ENCODE results near the gene DOCK9. TPM values are rescaled to one million over a fixed set of nuclear protein-coding genes. Genes with fewer than 3 reads are reported as not detected.

Gene DOCK9
- total RNA-seq, 1 experiment from 2014 or later = 31.7 TPM

DNA sequence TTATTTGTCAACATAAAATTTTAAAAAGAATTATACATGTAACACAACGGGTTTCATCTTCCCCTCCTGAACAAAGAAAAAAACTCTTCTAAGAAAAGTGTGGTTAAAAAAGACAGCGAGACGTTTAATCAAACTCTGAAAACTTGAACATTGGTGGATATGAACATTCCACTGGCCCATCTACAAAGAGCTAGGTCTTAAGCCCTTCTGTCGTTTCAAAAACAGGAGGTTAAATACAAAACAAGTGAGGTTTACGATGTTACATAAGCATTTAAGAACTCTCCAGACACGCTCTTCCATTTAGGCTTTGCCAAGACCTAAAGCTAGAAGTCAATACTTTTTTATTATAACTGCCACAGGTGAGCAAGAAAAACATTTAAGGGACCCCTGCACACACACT lies 9.4 kb upstream of the DOCK9 start:
- ATAC-seq = no peak
- ChIA-PET POLR2A (ENCODE audit: unreplicated experiment) (no interaction called here), CTCF (no interaction called here)
- no peak for DNase-seq
- H3K79me2 ChIP-seq (ENCODE audit: low read length) = 0 out of 2 replicates have a peak, but pooled peaks cover 4% of the 10 kb centered on the region
- TF ChIP-seq, protein P1, sequence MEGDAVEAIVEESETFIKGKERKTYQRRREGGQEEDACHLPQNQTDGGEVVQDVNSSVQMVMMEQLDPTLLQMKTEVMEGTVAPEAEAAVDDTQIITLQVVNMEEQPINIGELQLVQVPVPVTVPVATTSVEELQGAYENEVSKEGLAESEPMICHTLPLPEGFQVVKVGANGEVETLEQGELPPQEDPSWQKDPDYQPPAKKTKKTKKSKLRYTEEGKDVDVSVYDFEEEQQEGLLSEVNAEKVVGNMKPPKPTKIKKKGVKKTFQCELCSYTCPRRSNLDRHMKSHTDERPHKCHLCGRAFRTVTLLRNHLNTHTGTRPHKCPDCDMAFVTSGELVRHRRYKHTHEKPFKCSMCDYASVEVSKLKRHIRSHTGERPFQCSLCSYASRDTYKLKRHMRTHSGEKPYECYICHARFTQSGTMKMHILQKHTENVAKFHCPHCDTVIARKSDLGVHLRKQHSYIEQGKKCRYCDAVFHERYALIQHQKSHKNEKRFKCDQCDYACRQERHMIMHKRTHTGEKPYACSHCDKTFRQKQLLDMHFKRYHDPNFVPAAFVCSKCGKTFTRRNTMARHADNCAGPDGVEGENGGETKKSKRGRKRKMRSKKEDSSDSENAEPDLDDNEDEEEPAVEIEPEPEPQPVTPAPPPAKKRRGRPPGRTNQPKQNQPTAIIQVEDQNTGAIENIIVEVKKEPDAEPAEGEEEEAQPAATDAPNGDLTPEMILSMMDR (conservative IDR thresholded peaks at IDR 0.05; ENCODE audit: low read depth, low read length) = no peak
- intact Hi-C loops (cut with micrococcal nuclease) = no loop called here
- no peak overlapping the region for H3K4me2 ChIP-seq (ENCODE audit: low read length)
- no peaks in the 10 kb centered on the region for H4K20me1 ChIP-seq (ENCODE audit: low read length)
- peaks cover 12% of the 10 kb centered on the region for H3K4me1 ChIP-seq (ENCODE audit: insufficient read depth, low read length)
- H3F3A ChIP-seq (ENCODE audit: low read length, unreplicated experiment) = no peaks in the 10 kb centered on the region
- H3K9me3 ChIP-seq (ENCODE audit: low read length) = no peaks in the 10 kb centered on the region
- no peak overlapping the region for H3K4me3 ChIP-seq (ENCODE audit: low read length)
- no TSS peak for BruUV-seq (replicated peaks)
- H3K9ac ChIP-seq (ENCODE audit: low read length) = no peak overlapping the region
- no peak overlapping the region for H3K27ac ChIP-seq (ENCODE audit: low read length)
- no peak overlapping the region for H2AFZ ChIP-seq (ENCODE audit: low read length)
- H3K36me3 ChIP-seq (ENCODE audit: low read depth, low read length) = no peaks in the 10 kb centered on the region
- H3K9me2 ChIP-seq (replicated peaks; ENCODE audit: low read length) = no peaks in the 10 kb centered on the region
- H3K27me3 ChIP-seq (ENCODE audit: low read length) = no peaks in the 10 kb centered on the region

DNA sequence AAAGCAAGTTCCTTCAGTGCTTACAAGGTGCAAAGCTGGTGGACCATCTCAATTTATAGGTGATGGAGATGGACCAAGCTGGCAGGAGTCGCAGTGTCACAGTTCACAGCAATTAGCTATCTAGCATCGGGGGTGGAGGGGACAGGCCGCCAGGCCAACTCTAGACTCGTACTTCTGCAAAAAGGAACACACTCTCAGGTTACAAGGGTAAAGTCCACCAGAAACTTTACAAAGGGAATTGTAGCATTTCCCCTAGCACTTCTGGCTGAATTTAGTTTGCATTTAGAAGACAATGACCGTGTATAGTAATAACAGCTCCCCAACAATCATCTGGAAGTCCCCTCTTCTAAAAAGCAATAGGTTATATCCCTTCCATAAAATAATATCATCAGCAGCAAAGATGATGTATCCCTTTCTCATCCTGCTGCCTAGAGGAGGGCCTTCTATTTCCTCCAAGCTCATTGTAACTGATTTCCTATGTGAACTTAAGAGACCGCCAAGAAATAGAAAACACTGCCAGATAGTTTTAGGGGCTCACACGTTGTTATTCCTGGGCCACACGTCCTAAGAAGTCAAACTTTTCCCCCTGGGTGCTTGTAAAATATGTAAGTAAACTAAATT lies 8.5 kb upstream of the DOCK9 start:
- POLR2A ChIA-PET (ENCODE audit: unreplicated experiment) = interaction anchor here (0.6 kb wide), 1 partner anchor 724 kb away, joined by 3 read pairs; no protein-coding TSS in a partner anchor
- no peaks in the 10 kb centered on the region for H3K9me3 ChIP-seq (ENCODE audit: low read length)
- H3K4me2 ChIP-seq (ENCODE audit: low read length) = no peak overlapping the region

DNA sequence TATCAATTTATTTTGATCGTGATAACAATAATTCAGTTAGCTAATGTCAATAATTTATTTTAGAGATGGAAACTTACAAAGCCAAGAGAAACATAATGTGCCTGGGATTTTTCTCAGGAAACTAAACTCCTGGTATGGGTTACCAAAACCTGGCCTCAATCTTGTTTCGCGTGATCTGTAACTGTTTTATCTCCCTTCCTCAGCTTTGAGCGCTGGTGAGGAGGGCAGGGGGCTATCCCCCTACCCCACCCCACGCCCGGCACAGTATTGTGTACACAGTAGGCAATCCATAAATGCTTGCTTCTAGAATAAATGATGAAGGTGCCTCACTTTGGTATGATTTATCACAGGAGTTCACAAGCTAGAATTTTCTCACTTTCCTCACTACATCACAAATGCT lies 7.7 kb upstream of the DOCK9 start:
- no peaks in the 10 kb centered on the region for H3K9me2 ChIP-seq (replicated peaks; ENCODE audit: low read length)
- no peaks in the 10 kb centered on the region for H3K27me3 ChIP-seq (ENCODE audit: low read length)
- intact Hi-C loops (cut with micrococcal nuclease) = loop anchor here (2.0 kb wide), 1 partner anchor 39 kb away; no protein-coding TSS in a partner anchor
- no peak overlapping the region for H3K4me2 ChIP-seq (ENCODE audit: low read length)
- DNase-seq = no peak
- no peak overlapping the region for H2AFZ ChIP-seq (ENCODE audit: low read length)
- ATAC-seq = no peak
- ChIA-PET POLR2A (ENCODE audit: unreplicated experiment) (no interaction called here), CTCF (no interaction called here)
- no peak overlapping the region for H3K27ac ChIP-seq (ENCODE audit: low read length)
- TF ChIP-seq EZH2 (IDR thresholded peaks at IDR 0.05; ENCODE audit: low read length, unreplicated experiment) (no peak), EZH2phosphoT487 (IDR thresholded peaks at IDR 0.05; ENCODE audit: borderline replicate concordance, low read length) (no peak)
- TF ChIP-seq, protein P1 (conservative IDR thresholded peaks at IDR 0.05; ENCODE audit: low read depth, low read length) = no peak
- H3K9ac ChIP-seq (ENCODE audit: low read length) = no peak overlapping the region
- peaks cover 12% of the 10 kb centered on the region for H3K4me1 ChIP-seq (ENCODE audit: insufficient read depth, low read length)
- H3K9me3 ChIP-seq (ENCODE audit: low read length) = no peaks in the 10 kb centered on the region
- H3K79me2 ChIP-seq (ENCODE audit: low read length) = 0 out of 2 replicates have a peak, but pooled peaks cover 4% of the 10 kb centered on the region
- H3K36me3 ChIP-seq (ENCODE audit: low read depth, low read length) = no peaks in the 10 kb centered on the region
- no peaks in the 10 kb centered on the region for H4K20me1 ChIP-seq (ENCODE audit: low read length)
- H3K4me3 ChIP-seq (ENCODE audit: low read length) = no peak overlapping the region
- H3F3A ChIP-seq (ENCODE audit: low read length, unreplicated experiment) = no peaks in the 10 kb centered on the region
- BruUV-seq (replicated peaks) = no TSS peak

More for the DNA sequence above, 8.5 kb upstream of the DOCK9 start:
- 0 out of 2 replicates have a peak, but pooled peaks cover 4% of the 10 kb centered on the region for H3K79me2 ChIP-seq (ENCODE audit: low read length)
- no peaks in the 10 kb centered on the region for H4K20me1 ChIP-seq (ENCODE audit: low read length)
- no peak overlapping the region for H3K9ac ChIP-seq (ENCODE audit: low read length)
- H3K4me3 ChIP-seq (ENCODE audit: low read length) = no peak overlapping the region
- no TSS peak for BruUV-seq (replicated peaks)
- intact Hi-C loops (cut with micrococcal nuclease) = no loop called here
- ATAC-seq (no peak), DNase-seq (no peak)
- H3K4me1 ChIP-seq (ENCODE audit: insufficient read depth, low read length) = peaks cover 12% of the 10 kb centered on the region
- no peaks in the 10 kb centered on the region for H3K9me2 ChIP-seq (replicated peaks; ENCODE audit: low read length)
- CTCF ChIA-PET = no interaction called here
- no peaks in the 10 kb centered on the region for H3K27me3 ChIP-seq (ENCODE audit: low read length)
- no peaks in the 10 kb centered on the region for H3F3A ChIP-seq (ENCODE audit: low read length, unreplicated experiment)
- no peak overlapping the region for H2AFZ ChIP-seq (ENCODE audit: low read length)
- no peaks in the 10 kb centered on the region for H3K36me3 ChIP-seq (ENCODE audit: low read depth, low read length)
- TF ChIP-seq EZH2 (IDR thresholded peaks at IDR 0.05; ENCODE audit: low read length, unreplicated experiment) (no peak), EZH2phosphoT487 (IDR thresholded peaks at IDR 0.05; ENCODE audit: borderline replicate concordance, low read length) (no peak)
- TF ChIP-seq, protein P1 (conservative IDR thresholded peaks at IDR 0.05; ENCODE audit: low read depth, low read length) = no peak
- H3K27ac ChIP-seq (ENCODE audit: low read length) = no peak overlapping the region
